OCI-LY3 (cell line): ENCODE results near the gene UNC5A.

ENCODE experiments used
- H2AFZ ChIP-seq: fragments of 200-600, 300-600 bp; shearing (Covaris generic); 2 replicates; pipeline ENCODE4 v1.6.0; 2014; ENCODE audit warnings: antibody characterized with exemption, low read depth, low read length
- H3K27ac ChIP-seq: fragments of 200-600, 300-600 bp; sonication (generic); 2 replicates; pipeline ENCODE4 v1.5.1; 2014; ENCODE audit warnings: mild to moderate bottlenecking, low read length, moderate library complexity, mixed read lengths
- H3K27me3 ChIP-seq: fragments of 200-600, 300-600 bp; sonication (generic); 2 replicates; pipeline ENCODE4 v1.6.1; 2014; ENCODE audit warnings: low read depth, low read length, mixed read lengths
- H3K36me3 ChIP-seq: fragments of 200-600, 300-600 bp; sonication (generic); replicated peaks from 2 replicates; pipeline ENCODE3; 2014; ENCODE audit warnings: low read depth, low read length, mixed read lengths
- H3K4me1 ChIP-seq: fragments of 300-600, 200-600 bp; sonication (generic); 2 replicates; pipeline ENCODE4 v1.6.1; 2014; ENCODE audit warnings: low read length, mixed read lengths
- H3K4me2 ChIP-seq: fragments of 200-600, 300-600 bp; sonication (generic); 2 replicates; pipeline ENCODE4 v1.6.1; 2014; ENCODE audit warnings: low read length, mixed read lengths
- H3K4me3 ChIP-seq: fragments of 300-600, 200-600 bp; sonication (generic); 2 replicates; pipeline ENCODE4 v1.5.1; 2014; ENCODE audit warnings: antibody characterized with exemption, mild to moderate bottlenecking, low read length, moderate library complexity
- H3K79me2 ChIP-seq: fragments of 300-600, 200-600 bp; shearing (Covaris generic); 2 replicates; pipeline ENCODE4 v1.6.1; 2014; ENCODE audit warnings: mild to moderate bottlenecking, low read length, mixed read lengths
- H3K9ac ChIP-seq: fragments of 300-600, 200-600 bp; shearing (Covaris generic); 2 replicates; pipeline ENCODE4 v1.6.0; 2014; ENCODE audit warnings: mild to moderate bottlenecking, low read length, moderate library complexity
- H3K9me3 ChIP-seq: fragments of 200-600, 300-600 bp; shearing (Covaris generic); 2 replicates; pipeline ENCODE4 v1.6.1; 2014; ENCODE audit warnings: low read length, mixed read lengths; ENCODE audit not compliant: insufficient read depth
- H4K20me1 ChIP-seq: fragments of 200-600, 300-600 bp; sonication (generic); 2 replicates; pipeline ENCODE4 v1.6.1; 2016; ENCODE audit warnings: low read length, mixed read lengths; ENCODE audit not compliant: insufficient read depth
- CTCF ChIP-seq: fragments of 200-600, 300-600 bp; sonication (generic); IDR thresholded peaks from 2 replicates; pipeline ENCODE4 v1.5.1; 2014; ENCODE audit warnings: antibody characterized with exemption, low read length, low read depth
- EZH2phosphoT487 ChIP-seq: fragments of 200-600 bp; shearing (Covaris generic); IDR thresholded peaks from 2 replicates; pipeline ENCODE4 v1.6.1; 2018; ENCODE audit warnings: antibody characterized with exemption, mixed run types, low read depth

Gene UNC5A

GRCh38 chr5:176855598-176855997, 45.2 kb downstream of the UNC5A start:
- Histone ChIP-seq H2AFZ (no peak overlapping the region), H3K36me3 (no peaks in the 10 kb centered on the region), H3K9ac (no peak overlapping the region), H3K9me3 (no peaks in the 10 kb centered on the region), H3K4me2 (no peak overlapping the region), H3K79me2 (no peaks in the 10 kb centered on the region), H3K27ac (no peak overlapping the region), H4K20me1 (no peaks in the 10 kb centered on the region), H3K27me3 (0 out of 2 replicates have a peak, but pooled peaks cover 9% of the 10 kb centered on the region), H3K4me3 (no peak overlapping the region), H3K4me1 (no peaks in the 10 kb centered on the region)
- TF ChIP-seq EZH2phosphoT487 (no peak), CTCF (no peak)

GRCh38 chr5:176856746-176857145, 46.4 kb downstream of the UNC5A start:
- Histone ChIP-seq H3K27me3 (0 out of 2 replicates have a peak, but pooled peaks cover 10% of the 10 kb centered on the region), H2AFZ (no peak overlapping the region), H3K4me2 (no peak overlapping the region), H4K20me1 (no peaks in the 10 kb centered on the region), H3K4me1 (no peaks in the 10 kb centered on the region), H3K27ac (no peak overlapping the region), H3K4me3 (no peak overlapping the region), H3K36me3 (no peaks in the 10 kb centered on the region), H3K9ac (no peak overlapping the region), H3K79me2 (no peaks in the 10 kb centered on the region), H3K9me3 (no peaks in the 10 kb centered on the region)
- TF ChIP-seq EZH2phosphoT487 = no peak

GRCh38 chr5:176857216-176857893, 47.0 kb downstream of the UNC5A start:
- H4K20me1 ChIP-seq = no peaks in the 10 kb centered on the region
- H3K9ac ChIP-seq = no peak overlapping the region
- no peaks in the 10 kb centered on the region for H3K79me2 ChIP-seq
- peaks cover 2% of the 10 kb centered on the region; the same call in 1 of the 2 replicates for H3K4me1 ChIP-seq
- no peaks in the 10 kb centered on the region for H3K9me3 ChIP-seq
- no peak overlapping the region for H3K4me3 ChIP-seq
- H3K27me3 ChIP-seq = peaks cover 16% of the 10 kb centered on the region; the same call in 1 of the 2 replicates
- no peak overlapping the region for H3K4me2 ChIP-seq
- no peak overlapping the region for H3K27ac ChIP-seq
- TF ChIP-seq EZH2phosphoT487 (no peak), CTCF (no peak)
- no peak overlapping the region for H2AFZ ChIP-seq
- no peaks in the 10 kb centered on the region for H3K36me3 ChIP-seq

- Histone ChIP-seq H3K27me3 (peaks cover 22% of the 10 kb centered on the region), H3K4me2 (no peak overlapping the region), H2AFZ (no peak overlapping the region), H3K4me3 (no peak overlapping the region), H3K9me3 (no peaks in the 10 kb centered on the region), H3K36me3 (no peaks in the 10 kb centered on the region), H4K20me1 (no peaks in the 10 kb centered on the region), H3K4me1 (peaks cover 8% of the 10 kb centered on the region), H3K27ac (no peak overlapping the region), H3K9ac (no peak overlapping the region), H3K79me2 (no peaks in the 10 kb centered on the region)
- no peak for TF ChIP-seq EZH2phosphoT487
- no peak for TF ChIP-seq CTCF
Observed at GRCh38 chr5:176857894-176858273, 47.5 kb downstream of the UNC5A start.
